WTC11 (cell line): ENCODE results near the gene C6.

Experiments
- CTCF ChIP-seq: fragments of 200-600 bp; IDR thresholded peaks from 2 replicates; pipeline ENCODE4 v1.8.0; 2022; ENCODE audit warnings: antibody characterized with exemption
- IRF1 ChIP-seq: sonication (generic); formaldehyde crosslinking; IDR thresholded peaks from 2 replicates; pipeline ENCODE4 v1.8.0; 2023; ENCODE audit warnings: missing genetic modification reagents
- SP1 ChIP-seq: sonication (generic); formaldehyde crosslinking; conservative IDR thresholded peaks from 2 replicates; pipeline ENCODE4 v1.8.1; 2022; ENCODE audit warnings: missing genetic modification reagents
- ZBTB21 ChIP-seq: sonication (generic); formaldehyde crosslinking; IDR thresholded peaks from 2 replicates; pipeline ENCODE4 v1.8.1; 2023; ENCODE audit warnings: mild to moderate bottlenecking, missing genetic modification reagents, borderline replicate concordance
- ZNF121 ChIP-seq: sonication (generic); formaldehyde crosslinking; IDR thresholded peaks from 2 replicates; pipeline ENCODE4 v1.8.0; 2023; ENCODE audit warnings: missing genetic modification reagents
- TF ChIP-seq, protein P1 (sequence below): sonication (generic); formaldehyde crosslinking; IDR thresholded peaks from 2 replicates; pipeline ENCODE4 v1.8.1; 2022; ENCODE audit warnings: missing genetic modification reagents, borderline replicate concordance
- TF ChIP-seq, protein P2 (sequence below): sonication (generic); formaldehyde crosslinking; IDR thresholded peaks from 2 replicates; pipeline ENCODE4 v1.8.0; 2022; ENCODE audit warnings: mild to moderate bottlenecking, missing genetic modification reagents

DNA sequence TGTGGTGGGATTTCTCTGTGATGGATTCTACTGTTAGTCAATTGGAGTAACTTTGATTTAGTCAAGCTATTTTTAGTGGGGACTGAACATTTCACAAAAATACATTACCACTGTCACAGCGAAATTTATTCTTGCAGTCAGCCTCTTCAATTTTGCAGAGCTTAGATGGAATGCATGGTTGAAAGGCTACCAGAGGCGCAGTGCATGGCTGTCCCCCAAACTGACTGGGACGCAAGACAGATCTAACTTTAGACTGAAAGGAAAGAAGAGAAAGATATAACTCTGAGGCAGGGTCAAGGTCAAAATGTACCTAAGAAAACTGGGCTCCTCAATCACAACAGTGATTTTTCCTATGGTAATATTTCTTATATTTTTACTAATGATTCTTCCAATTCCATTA, 13.7 kb downstream of the C6 start:
- TF ChIP-seq ZBTB21 (no peak), CTCF (no peak), SP1 (CRISPR knock-in tag) (no peak), ZNF121 (no peak), IRF1 (CRISPR knock-in tag) (no peak)
- TF ChIP-seq, protein P1, sequence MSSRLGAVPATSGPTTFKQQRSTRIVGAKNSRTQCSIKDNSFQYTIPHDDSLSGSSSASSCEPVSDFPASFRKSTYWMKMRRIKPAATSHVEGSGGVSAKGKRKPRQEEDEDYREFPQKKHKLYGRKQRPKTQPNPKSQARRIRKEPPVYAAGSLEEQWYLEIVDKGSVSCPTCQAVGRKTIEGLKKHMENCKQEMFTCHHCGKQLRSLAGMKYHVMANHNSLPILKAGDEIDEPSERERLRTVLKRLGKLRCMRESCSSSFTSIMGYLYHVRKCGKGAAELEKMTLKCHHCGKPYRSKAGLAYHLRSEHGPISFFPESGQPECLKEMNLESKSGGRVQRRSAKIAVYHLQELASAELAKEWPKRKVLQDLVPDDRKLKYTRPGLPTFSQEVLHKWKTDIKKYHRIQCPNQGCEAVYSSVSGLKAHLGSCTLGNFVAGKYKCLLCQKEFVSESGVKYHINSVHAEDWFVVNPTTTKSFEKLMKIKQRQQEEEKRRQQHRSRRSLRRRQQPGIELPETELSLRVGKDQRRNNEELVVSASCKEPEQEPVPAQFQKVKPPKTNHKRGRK (CRISPR knock-in tag), result no peak
- TF ChIP-seq, protein P2, sequence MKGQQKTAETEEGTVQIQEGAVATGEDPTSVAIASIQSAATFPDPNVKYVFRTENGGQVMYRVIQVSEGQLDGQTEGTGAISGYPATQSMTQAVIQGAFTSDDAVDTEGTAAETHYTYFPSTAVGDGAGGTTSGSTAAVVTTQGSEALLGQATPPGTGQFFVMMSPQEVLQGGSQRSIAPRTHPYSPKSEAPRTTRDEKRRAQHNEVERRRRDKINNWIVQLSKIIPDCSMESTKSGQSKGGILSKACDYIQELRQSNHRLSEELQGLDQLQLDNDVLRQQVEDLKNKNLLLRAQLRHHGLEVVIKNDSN, result no peak
